ENCODE results near the gene SPDYE2.
A peak's percentile ranks its signal among the peaks of the same experiment; 100 is the strongest.
"Not testable (repeated sequence)": the region's sequence is repeated elsewhere in the genome, so short reads cannot be mapped to it uniquely, and the experiment has no call there.

SPDYE2 gene

DNA sequence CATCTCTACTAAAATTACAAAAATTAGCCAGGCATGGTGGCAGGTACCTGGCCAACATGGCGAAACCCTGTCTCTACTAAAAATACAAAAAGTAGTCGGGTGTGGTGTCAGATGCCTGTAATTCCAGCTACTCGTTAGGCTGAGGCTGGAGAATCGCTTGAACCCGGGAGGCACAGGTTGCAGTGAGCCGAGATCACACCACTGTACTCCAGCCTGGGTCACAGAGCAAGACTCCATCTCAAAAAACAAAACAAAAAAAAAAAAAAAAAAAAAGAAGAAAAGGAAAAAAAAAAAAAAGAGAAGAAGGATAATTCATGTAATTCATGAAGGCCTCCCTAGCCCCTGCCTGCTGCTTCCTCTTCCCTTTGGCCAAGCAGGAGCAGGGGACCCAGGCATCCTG, 10.4 kb upstream of the SPDYE2 start:
- DNase-seq (ENCODE audit: low read depth) = not testable (repeated sequence)

GRCh38 chr7:102542083-102542482, 8.9 kb upstream of the SPDYE2 start:
- DNase-seq (ENCODE audit: low read depth) = not testable (repeated sequence)

DNA sequence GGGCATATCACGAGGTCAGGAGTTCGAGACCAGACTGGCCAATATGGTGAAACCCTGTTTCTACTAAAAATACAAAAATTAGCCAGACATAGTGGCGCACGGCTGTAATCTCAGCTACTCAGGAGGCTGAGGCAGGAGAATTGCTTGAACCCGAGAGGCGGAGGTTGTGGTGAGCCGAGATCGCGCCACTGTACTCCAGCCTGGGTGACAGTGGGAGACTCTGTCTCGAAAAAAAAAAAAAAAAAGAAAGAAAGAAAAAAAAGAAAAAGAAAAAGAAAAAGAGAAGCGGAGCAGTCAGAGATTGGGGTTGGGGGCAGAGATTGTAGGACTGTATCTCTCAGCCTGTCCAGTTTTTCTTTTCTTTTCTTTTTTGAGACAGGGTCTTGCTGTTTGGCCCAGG, 8.3 kb upstream of the SPDYE2 start:
- DNase-seq (ENCODE audit: low read depth) = not testable (repeated sequence)

GRCh38 chr7:102543596-102543995, 7.4 kb upstream of the SPDYE2 start, which contains the start of gene UPK3BL2:
UPK3BL2 (minus strand) TSS chr7:102543696; CDS start chr7:102543636, 60 bp downstream.
- DNase-seq (ENCODE audit: low read depth) = not testable (repeated sequence)

GRCh38 chr7:102544372-102544771, 6.7 kb upstream of the SPDYE2 start:
- not testable (repeated sequence) for DNase-seq (ENCODE audit: low read depth)

GRCh38 chr7:102545288-102545687, 5.7 kb upstream of the SPDYE2 start:
- DNase-seq (ENCODE audit: low read depth) = not testable (repeated sequence)

DNA sequence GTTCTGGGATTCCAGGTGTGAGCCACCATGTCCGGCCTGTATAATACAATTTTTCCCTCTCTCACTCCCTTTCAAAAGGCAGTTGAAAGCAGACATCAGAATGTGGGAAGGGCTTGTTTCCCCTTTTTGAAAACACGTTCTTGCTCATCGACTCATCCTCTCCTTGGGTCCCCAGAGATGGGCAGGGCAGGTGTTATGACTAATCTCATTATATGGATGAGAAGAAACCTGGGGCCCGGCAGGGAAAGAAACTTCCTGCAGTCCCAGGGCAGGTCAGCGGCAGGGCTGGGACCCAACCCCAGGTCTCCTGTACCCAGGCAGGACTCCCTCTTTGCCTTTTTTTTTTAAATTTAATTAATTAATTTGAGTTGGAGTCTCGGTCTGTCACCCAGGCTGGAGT, 4.7 kb upstream of the SPDYE2 start:
- not testable (repeated sequence) for DNase-seq (ENCODE audit: low read depth)

DNA sequence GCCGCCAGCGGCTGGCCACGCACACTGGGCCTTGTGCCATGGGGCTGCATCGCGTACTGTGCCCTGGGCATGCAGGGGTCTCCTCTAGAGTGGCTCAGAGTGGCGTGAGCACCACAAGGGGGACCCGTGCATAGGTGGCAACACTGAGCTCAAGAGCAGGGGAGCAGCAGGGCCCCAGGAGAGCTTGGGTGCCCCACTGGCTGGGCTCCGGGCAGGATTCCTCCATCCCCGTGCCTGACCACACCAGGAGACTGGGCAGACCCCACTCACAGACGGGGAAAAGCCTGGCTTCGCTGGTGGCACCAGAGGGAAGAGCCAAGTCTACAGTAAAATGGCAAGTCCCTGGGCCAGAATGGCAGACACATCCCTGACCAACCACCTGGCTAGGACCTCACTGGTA, 17.6 kb downstream of the SPDYE2 start:
- DNase-seq (ENCODE audit: low read depth) = not testable (repeated sequence)

- DNase-seq (ENCODE audit: low read depth) = peak; percentile 97
These were observed 21.5 kb downstream of the SPDYE2 start, which contains the start of gene POLR2J3 for GRCh38 chr7:102572261-102573239. POLR2J3 (minus strand) TSS chr7:102572583; CDS start chr7:102572521, 62 bp downstream.

DNA sequence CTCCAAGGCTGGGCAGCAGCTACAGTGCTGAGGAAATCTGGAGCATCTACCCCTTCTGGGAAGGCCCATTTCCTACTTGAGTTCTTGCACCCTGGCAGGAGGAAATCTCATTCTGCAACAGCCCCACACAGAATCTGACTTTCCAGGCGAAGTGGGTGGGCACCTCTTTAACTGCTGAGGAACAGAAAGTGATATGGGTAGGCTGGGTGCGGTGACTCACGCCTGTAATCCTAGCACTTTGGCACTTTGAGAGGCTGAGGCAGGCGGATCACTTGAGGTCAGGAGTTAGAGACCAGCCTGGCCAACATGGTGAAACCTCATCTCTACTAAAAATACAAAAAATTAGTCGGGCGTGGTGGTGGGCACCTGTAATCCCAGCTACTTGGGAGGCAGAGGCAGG, 23.6 kb downstream of the SPDYE2 start:
- not testable (repeated sequence) for DNase-seq (ENCODE audit: low read depth)

GRCh38 chr7:102576363-102576762, 25.3 kb downstream of the SPDYE2 start:
- DNase-seq (ENCODE audit: low read depth) = not testable (repeated sequence)

- DNase-seq (ENCODE audit: low read depth) = not testable (repeated sequence)
These were observed 26.6 kb downstream of the SPDYE2 start for GRCh38 chr7:102577315-102578240.

GRCh38 chr7:102578486-102578885, 27.5 kb downstream of the SPDYE2 start:
- not testable (repeated sequence) for DNase-seq (ENCODE audit: low read depth)

GRCh38 chr7:102581722-102582121, 30.7 kb downstream of the SPDYE2 start:
- DNase-seq (ENCODE audit: low read depth) = not testable (repeated sequence)

GRCh38 chr7:102583495-102583894, 32.5 kb downstream of the SPDYE2 start:
- DNase-seq (ENCODE audit: low read depth) = not testable (repeated sequence)

DNA sequence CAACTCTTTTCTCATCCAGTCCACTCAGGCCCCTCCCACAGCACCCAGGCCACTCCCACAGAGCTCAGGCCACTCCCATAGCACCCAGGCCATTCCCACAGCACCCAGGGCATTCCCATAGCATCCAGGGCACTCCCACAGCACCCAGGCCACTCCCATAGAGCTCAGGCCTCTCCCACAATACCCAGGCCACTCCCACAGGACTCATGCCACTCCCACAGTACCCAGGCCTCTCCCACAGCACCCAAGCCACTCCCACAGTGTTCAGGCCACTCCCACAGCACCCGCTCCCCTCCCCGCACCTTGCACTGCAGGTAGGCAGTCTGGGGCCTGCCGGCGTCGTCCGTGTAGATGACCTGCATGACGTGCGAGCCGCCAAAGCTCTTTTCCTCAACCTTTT, 38.8 kb downstream of the SPDYE2 start:
- not testable (repeated sequence) for DNase-seq (ENCODE audit: low read depth)

- DNase-seq (ENCODE audit: low read depth) = not testable (repeated sequence)
These were observed 41.5 kb downstream of the SPDYE2 start for GRCh38 chr7:102592477-102593019.

- not testable (repeated sequence) for DNase-seq (ENCODE audit: low read depth)
These were observed 42.8 kb downstream of the SPDYE2 start for GRCh38 chr7:102593637-102594334.

- peak; percentile 1 for DNase-seq (ENCODE audit: low read depth)
These were observed 45.0 kb downstream of the SPDYE2 start for GRCh38 chr7:102596036-102596435.

GRCh38 chr7:102599699-102600098, 48.7 kb downstream of the SPDYE2 start:
- DNase-seq (ENCODE audit: low read depth) = not testable (repeated sequence)

DNA sequence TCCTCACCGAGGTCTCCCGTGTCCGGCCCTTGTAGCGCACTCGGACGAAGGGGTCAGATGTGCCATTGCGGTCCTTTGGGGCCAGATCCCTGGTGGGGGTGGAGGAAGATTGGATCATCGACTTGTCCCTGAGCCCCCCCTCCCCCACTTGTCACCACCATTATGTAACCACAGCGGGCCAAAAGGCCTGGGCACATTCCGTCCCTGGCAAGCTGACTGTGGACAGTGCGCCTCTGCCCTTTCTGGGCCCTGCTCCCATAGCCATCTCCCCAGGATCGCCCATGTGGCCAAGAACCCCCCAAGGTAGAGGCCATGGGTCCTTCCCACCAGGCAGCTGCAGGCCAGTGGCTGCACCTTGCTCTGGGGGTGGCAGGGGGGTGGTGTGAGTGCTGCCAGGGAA, 51.3 kb downstream of the SPDYE2 start:
- DNase-seq (ENCODE audit: low read depth) = not testable (repeated sequence)

All from EH (cell line).